ENCODE data around the gene ADGRL2. TPM values are rescaled to one million over a fixed set of nuclear protein-coding genes. Genes with fewer than 3 reads are reported as not detected.
A peak's percentile ranks its signal among the peaks of the same experiment; 100 is the strongest.

ADGRL2 gene
- polyA plus RNA-seq, 1 experiment: 22.7 TPM

DNA sequence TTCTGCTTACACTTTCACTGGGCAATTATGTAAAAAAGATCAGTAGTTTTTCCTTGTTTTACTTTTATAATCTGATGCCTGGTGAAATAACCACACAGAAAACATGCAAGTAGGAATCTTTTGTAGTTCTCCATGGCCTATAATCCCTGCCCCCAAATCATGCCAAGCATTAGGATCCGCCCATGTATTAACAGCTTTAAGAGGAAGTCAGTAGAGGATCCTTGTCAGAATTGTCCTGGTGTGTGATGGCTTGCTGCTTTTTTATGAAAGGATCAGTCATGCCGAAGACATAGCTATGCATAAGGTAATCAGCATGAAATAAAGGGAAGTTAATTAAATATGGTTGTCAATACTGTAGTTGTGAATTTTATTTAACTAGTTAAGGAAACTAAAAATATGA, 20.0 kb downstream of the ADGRL2 start:
- TF ChIP-seq, protein P1, sequence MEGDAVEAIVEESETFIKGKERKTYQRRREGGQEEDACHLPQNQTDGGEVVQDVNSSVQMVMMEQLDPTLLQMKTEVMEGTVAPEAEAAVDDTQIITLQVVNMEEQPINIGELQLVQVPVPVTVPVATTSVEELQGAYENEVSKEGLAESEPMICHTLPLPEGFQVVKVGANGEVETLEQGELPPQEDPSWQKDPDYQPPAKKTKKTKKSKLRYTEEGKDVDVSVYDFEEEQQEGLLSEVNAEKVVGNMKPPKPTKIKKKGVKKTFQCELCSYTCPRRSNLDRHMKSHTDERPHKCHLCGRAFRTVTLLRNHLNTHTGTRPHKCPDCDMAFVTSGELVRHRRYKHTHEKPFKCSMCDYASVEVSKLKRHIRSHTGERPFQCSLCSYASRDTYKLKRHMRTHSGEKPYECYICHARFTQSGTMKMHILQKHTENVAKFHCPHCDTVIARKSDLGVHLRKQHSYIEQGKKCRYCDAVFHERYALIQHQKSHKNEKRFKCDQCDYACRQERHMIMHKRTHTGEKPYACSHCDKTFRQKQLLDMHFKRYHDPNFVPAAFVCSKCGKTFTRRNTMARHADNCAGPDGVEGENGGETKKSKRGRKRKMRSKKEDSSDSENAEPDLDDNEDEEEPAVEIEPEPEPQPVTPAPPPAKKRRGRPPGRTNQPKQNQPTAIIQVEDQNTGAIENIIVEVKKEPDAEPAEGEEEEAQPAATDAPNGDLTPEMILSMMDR (IDR thresholded peaks at IDR 0.05; ENCODE audit: low read depth, low read length): no peak
- H3K27me3 ChIP-seq (ENCODE audit: control insufficient read depth, insufficient read depth, low read length): no peaks in the 10 kb centered on the region
- POLR2A ChIA-PET: no interaction called here
- H3K4me3 ChIP-seq (ENCODE audit: low read depth, low read length): no peak overlapping the region
- H3K27ac ChIP-seq (ENCODE audit: low read depth, low read length): no peak overlapping the region
- CTCF ChIA-PET: interaction anchor here (1.1 kb wide), 1 partner anchor 13 kb away, joined by 3 read pairs; no protein-coding TSS in a partner anchor
- H3K9me3 ChIP-seq (ENCODE audit: control insufficient read depth, insufficient read depth, low read length): no peaks in the 10 kb centered on the region
- no peak for DNase-seq (ENCODE audit: low read depth, low spot score)

DNA sequence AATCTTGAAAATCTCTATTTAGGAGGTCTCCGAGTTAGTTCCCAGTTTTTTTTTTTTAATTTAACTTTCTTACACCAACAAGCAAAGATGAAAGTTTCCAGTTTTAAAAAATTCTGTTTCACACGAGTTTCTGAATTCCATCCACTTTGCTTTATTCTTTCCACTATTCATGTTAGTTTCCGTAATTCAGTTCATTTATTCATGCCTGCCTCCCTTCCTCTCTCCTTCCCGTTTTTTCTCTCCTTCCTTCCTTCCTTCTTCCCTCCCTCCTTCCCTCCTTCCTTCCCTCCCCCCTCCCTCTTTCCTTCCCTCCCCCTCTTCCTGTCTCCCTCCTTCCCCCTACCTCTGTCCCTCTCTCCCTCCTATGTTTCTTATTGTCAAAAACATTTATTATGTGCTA, 22.3 kb downstream of the ADGRL2 start:
- CTCF ChIA-PET: no interaction called here
- Histone ChIP-seq H3K27ac (ENCODE audit: low read depth, low read length) (no peak overlapping the region), H3K9me3 (ENCODE audit: control insufficient read depth, insufficient read depth, low read length) (no peaks in the 10 kb centered on the region), H3K4me3 (ENCODE audit: low read depth, low read length) (no peak overlapping the region), H3K27me3 (ENCODE audit: control insufficient read depth, insufficient read depth, low read length) (no peaks in the 10 kb centered on the region)
- POLR2A ChIA-PET: no interaction called here
- TF ChIP-seq, protein P1 (IDR thresholded peaks at IDR 0.05; ENCODE audit: low read depth, low read length): no peak
- no peak for DNase-seq (ENCODE audit: low read depth, low spot score)

DNA sequence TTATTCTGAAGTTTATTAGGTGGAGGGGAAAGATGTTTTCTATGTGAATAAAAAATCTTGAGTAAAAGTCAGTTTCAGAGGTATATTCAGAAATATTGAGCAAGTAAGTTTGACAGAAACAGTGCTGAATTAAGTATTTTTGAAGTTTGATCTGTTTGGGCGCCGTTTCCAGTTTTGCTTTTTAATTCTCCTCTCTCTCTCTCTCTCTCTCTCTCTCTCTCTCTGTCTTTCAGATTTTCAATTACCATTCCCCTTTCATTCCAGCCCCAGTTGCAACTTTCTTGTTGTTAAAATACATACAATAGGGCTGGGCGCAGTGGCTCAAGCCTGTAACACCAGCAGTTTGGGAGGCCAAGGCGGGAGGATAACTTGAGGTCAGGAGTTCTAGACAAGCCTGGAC, 24.0 kb downstream of the ADGRL2 start:
- H3K9me3 ChIP-seq (ENCODE audit: control insufficient read depth, insufficient read depth, low read length): no peaks in the 10 kb centered on the region
- DNase-seq (ENCODE audit: low read depth, low spot score): no peak
- TF ChIP-seq, protein P1 (IDR thresholded peaks at IDR 0.05; ENCODE audit: low read depth, low read length): no peak
- H3K27ac ChIP-seq (ENCODE audit: low read depth, low read length): no peak overlapping the region
- no peaks in the 10 kb centered on the region for H3K27me3 ChIP-seq (ENCODE audit: control insufficient read depth, insufficient read depth, low read length)
- ChIA-PET CTCF (interaction anchor here (0.6 kb wide), 1 partner anchor 9 kb away, joined by 3 read pairs; no protein-coding TSS in a partner anchor), POLR2A (no interaction called here)
- no peak overlapping the region for H3K4me3 ChIP-seq (ENCODE audit: low read depth, low read length)

DNA sequence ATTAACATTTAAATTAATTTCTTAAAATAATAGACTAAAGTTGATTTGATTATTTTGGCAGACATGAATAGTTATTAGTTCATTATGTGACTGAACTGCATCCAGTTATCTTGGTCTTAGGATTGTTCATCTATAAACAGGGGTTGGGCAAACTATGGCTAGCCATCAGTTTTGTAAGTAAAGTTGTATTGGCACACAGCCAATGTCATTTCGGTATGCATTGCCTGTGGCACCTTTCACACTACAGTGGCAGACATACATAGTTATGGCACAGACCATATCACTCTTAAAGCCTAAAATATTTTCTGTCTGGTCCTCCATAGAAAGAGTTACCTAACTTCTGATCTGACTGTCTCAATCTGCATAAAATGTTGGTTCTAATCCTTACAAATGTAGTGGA, 27.2 kb downstream of the ADGRL2 start:
- TF ChIP-seq, protein P1 (IDR thresholded peaks at IDR 0.05; ENCODE audit: low read depth, low read length): no peak
- ChIA-PET CTCF (no interaction called here), POLR2A (no interaction called here)
- no peak for DNase-seq (ENCODE audit: low read depth, low spot score)
- no peak overlapping the region for H3K27ac ChIP-seq (ENCODE audit: low read depth, low read length)
- no peaks in the 10 kb centered on the region for H3K9me3 ChIP-seq (ENCODE audit: control insufficient read depth, insufficient read depth, low read length)
- no peak overlapping the region for H3K4me3 ChIP-seq (ENCODE audit: low read depth, low read length)
- H3K27me3 ChIP-seq (ENCODE audit: control insufficient read depth, insufficient read depth, low read length): no peaks in the 10 kb centered on the region

DNA sequence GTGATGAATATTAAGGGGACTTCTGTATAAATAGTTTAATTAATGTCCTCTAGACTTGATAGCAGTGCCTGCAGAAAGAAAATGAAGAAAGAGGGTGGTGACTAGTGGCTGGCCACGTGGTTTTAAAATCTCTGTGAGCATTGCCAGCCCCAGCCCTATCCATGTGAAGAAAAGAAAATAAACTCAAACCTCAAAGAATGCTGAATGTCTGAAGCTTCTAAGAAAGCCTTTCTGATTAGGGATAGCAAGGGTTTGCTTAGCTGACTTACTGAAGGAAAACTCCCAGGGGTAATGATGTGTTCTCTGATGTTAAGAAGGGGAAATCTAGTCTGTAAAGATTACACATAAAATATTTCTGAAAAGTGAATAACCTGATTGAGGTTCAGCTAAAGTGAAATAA, 31.8 kb downstream of the ADGRL2 start:
- H3K27me3 ChIP-seq (ENCODE audit: control insufficient read depth, insufficient read depth, low read length): no peaks in the 10 kb centered on the region
- TF ChIP-seq, protein P1 (IDR thresholded peaks at IDR 0.05; ENCODE audit: low read depth, low read length): no peak
- H3K9me3 ChIP-seq (ENCODE audit: control insufficient read depth, insufficient read depth, low read length): no peaks in the 10 kb centered on the region
- ChIA-PET CTCF (no interaction called here), POLR2A (no interaction called here)
- H3K27ac ChIP-seq (ENCODE audit: low read depth, low read length): no peak overlapping the region
- DNase-seq (ENCODE audit: low read depth, low spot score): peak; percentile 20
- no peak overlapping the region for H3K4me3 ChIP-seq (ENCODE audit: low read depth, low read length)

All from AG04450 (cell line).